ENCODE results near the gene ADIPOR1.
"Not testable (repeated sequence)": the region's sequence is repeated elsewhere in the genome, so short reads cannot be mapped to it uniquely, and the experiment has no call there.

The ADIPOR1 gene

GRCh38 chr1:202934755-202935154 is 23.4 kb downstream of the ADIPOR1 start:
- no peak for DNase-seq

DNA sequence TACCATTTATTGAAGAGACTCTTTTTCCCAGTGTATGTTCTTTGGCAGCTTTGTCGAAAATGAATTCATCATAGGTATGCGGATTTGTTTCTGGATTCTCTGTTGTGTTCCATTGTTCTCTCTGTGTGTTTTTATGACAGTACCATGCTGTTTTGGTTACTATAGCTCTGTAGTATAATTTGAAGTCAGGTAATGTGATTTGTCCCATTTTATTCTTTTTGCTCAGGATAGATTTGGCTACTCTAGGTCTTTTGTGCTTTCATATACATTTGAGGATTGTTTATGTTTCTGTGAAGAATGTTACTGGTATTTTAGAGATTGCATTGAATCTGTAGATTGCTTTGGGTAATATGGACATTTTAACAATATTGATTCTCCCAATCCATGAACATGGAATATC is 25.6 kb downstream of the ADIPOR1 start:
- no peak for DNase-seq

GRCh38 chr1:202926581-202927491 is 31.3 kb downstream of the ADIPOR1 start, which contains the start of gene KLHL12:
KLHL12 (minus strand) TSS chr1:202927234; CDS start chr1:202925162, 2,072 bp downstream.
- DNase-seq: peak; percentile 95

DNA sequence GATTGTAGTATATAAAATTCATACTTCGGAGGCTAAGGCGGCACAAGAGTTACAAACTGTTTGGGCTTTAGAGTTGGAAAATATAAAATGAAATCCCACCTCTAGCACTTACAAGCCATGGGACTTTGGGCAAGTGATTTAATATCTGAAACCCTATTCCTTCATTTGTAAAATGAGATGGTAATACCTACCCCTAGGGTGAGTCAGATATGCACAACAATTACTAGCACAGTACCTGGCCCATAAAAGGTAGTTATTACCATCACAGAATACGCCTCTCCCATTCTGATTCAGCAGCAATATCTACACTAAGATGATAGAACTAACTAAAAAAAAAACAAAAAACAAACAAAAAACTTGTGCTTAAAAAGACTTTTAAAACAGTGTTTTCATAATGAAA is 34.6 kb downstream of the ADIPOR1 start:
- no peak for DNase-seq

GRCh38 chr1:202919615-202920014 is 38.5 kb downstream of the ADIPOR1 start:
- DNase-seq: no peak

GRCh38 chr1:202915146-202915545 is 43.0 kb downstream of the ADIPOR1 start:
- DNase-seq: no peak

GRCh38 chr1:202912476-202912875 is 45.6 kb downstream of the ADIPOR1 start:
- DNase-seq: not testable (repeated sequence)

- DNase-seq: no peak
These were observed 48.6 kb downstream of the ADIPOR1 start for GRCh38 chr1:202909494-202909893.

GRCh38 chr1:202908998-202909397 is 49.1 kb downstream of the ADIPOR1 start:
- no peak for DNase-seq

GRCh38 chr1:202905331-202905730 is 52.8 kb downstream of the ADIPOR1 start:
- DNase-seq: no peak

GRCh38 chr1:202903808-202904207 is 54.3 kb downstream of the ADIPOR1 start:
- DNase-seq: not testable (repeated sequence)

GRCh38 chr1:202901555-202901954 is 56.6 kb downstream of the ADIPOR1 start:
- DNase-seq: no peak

DNA sequence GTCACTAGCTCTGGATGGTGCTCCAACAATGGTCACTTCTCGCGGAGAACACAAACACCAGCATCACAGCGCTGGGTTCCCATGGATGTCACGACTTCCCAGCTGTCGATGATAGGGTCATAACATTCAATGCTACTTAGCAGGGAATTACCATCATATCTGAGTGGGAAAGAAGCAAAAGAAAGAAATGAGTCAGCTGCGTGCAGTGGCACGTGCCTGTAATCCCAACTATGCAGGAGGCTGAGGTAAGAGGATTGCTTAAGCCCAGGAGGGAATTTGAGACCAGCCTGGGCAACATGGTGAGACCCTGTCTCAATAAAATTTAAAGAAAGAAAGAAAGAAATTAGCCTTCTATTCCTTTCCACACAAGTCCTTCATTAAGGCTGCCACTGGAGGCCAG is 65.6 kb downstream of the ADIPOR1 start:
- DNase-seq: no peak

All from CD4-positive, alpha-beta T cell treated with Interleukin-10 for 1 hour (primary cell).